H1 (cell line): ENCODE measurements around the gene ULK1. TPM values are rescaled to one million over a fixed set of nuclear protein-coding genes. Genes with fewer than 3 reads are reported as not detected.

ENCODE experiments used
- SAP30 ChIP-seq: fragments of 300-600 bp; sonication (generic); IDR thresholded peaks from 2 replicates; pipeline ENCODE4 v1.7.1; 2012; ENCODE audit warnings: low read length, moderate library complexity, mild to moderate bottlenecking, inconsistent platforms; ENCODE audit not compliant: insufficient read depth, insufficient replicate concordance
- polyA plus RNA-seq, 7 experiments: library from polyadenylated mRNA; depleted of rRNA in 3 of 7; stranded (reverse) in 5 of 7; unstranded in 2 of 7; fragments of >200 nt in 5 of 7; fragments of 200-250 nt in 2 of 7; gene quantifications; 1 replicate in 5 of 7; 2 replicates in 1 of 7; 4 replicates in 1 of 7; pipeline versions ENCODE4 v1.2.1 to v1.2.3, GENCODE V29; 2011 to 2013; ENCODE audit warnings: missing spikeins in 2 of 7, mixed read lengths in 2 of 7
- total RNA-seq: library from RNA; stranded (reverse); fragmentation: NEBNext Ultra II Directional; extraction: Animal tissue kit (Norgen Biotek cat#: 25700); gene quantifications from 2 replicates; pipeline ENCODE4 v1.2.1, GENCODE V29; 2021

ULK1 gene
- total and polyA plus RNA-seq, 2 of the 8 experiments (the other 6 are each of a cell fraction or from before 2014, with no cell fraction given), result 13.0 to 44.1 TPM

DNA sequence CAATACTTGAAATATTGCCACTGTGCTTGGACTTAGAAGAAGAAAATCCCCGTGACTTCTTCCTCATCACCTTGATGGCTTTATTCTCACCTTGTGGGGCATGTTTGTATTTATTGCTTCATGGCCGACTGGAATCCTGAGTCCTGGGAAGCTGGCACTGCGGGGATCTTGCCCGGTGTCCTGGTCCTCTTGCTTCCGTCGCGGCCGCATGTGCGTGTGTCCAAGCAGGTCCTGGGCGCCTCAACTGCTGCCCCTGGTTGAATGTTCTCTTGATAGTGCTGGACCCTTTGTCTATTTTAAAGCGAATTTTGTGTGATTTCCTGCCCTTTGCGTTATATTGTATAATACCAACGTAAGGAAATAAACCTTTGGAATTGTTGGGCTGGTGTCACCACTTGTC is 28.4 kb downstream of the ULK1 start (continued):
- no peak for TF ChIP-seq SAP30
